PC-3 (cell line): ENCODE results near the gene CTNS. TPM values are rescaled to one million over a fixed set of nuclear protein-coding genes. Genes with fewer than 3 reads are reported as not detected.

Source experiments
- ATAC-seq: fragments of 200-7000 bp; cut with Tn5 transposase; 2 replicates; pipeline ENCODE4 v1.9.1; 2020; ENCODE audit warnings: mild to moderate bottlenecking, moderate library complexity
- BruUV-seq: library from RNA; stranded (reverse); fragments of 400-500 nt; replicated peaks from 2 replicates; lab custom pipeline; 2021; lab: Mats Ljungman, UMichigan
- CTCF ChIA-PET: fragments of 300-600 bp; sonication (Branson Sonifier 250); formaldehyde crosslinking; loops from one replicate; lab custom pipeline; 2022; ENCODE audit warnings: antibody characterized with exemption; lab: Charles Lee
- POLR2A ChIA-PET: fragments of 300-600 bp; sonication (Branson Sonifier 250); formaldehyde crosslinking; loops from one replicate; lab custom pipeline; 2022; ENCODE audit warnings: antibody characterized with exemption; ENCODE audit not compliant: unreplicated experiment; lab: Charles Lee
- DNase-seq: peaks from one replicate; pipeline ENCODE4 v3.0.0-alpha.2; 2015
- H2AFZ ChIP-seq: fragments of 300-600 bp; sonication (generic); 2 replicates; pipeline ENCODE4 v1.6.0; 2016; ENCODE audit warnings: antibody characterized with exemption, low read length
- H3F3A ChIP-seq: fragments of 300-600 bp; sonication (generic); one replicate; pipeline ENCODE4 v1.6.0; 2017; ENCODE audit warnings: antibody characterized with exemption, low read length, control low read depth, mild to moderate bottlenecking; ENCODE audit not compliant: unreplicated experiment
- H3K27ac ChIP-seq: fragments of 300-600 bp; sonication (generic); 2 replicates; pipeline ENCODE4 v1.5.1; 2016; ENCODE audit warnings: mild to moderate bottlenecking, low read length
- H3K27me3 ChIP-seq: fragments of 300-600 bp; sonication (generic); 2 replicates; pipeline ENCODE4 v1.6.1; 2016; ENCODE audit warnings: low read length, mixed read lengths
- H3K36me3 ChIP-seq: fragments of 300-600 bp; sonication (generic); 2 replicates; pipeline ENCODE4 v1.6.1; 2016; ENCODE audit warnings: low read depth, mixed run types, low read length, mixed read lengths
- H3K4me1 ChIP-seq: fragments of 300-600 bp; sonication (generic); 2 replicates; pipeline ENCODE4 v1.5.1; 2016; ENCODE audit warnings: low read length; ENCODE audit not compliant: insufficient read depth
- H3K4me2 ChIP-seq: fragments of 300-600 bp; sonication (generic); 2 replicates; pipeline ENCODE4 v1.6.0; 2016; ENCODE audit warnings: low read length
- H3K4me3 ChIP-seq: fragments of 300-600 bp; sonication (generic); 2 replicates; pipeline ENCODE4 v1.5.1; 2016; ENCODE audit warnings: mild to moderate bottlenecking, low read length, mixed read lengths
- H3K79me2 ChIP-seq: fragments of 300-600 bp; sonication (generic); 2 replicates; pipeline ENCODE4 v1.6.1; 2017; ENCODE audit warnings: low read length, mixed read lengths
- H3K9ac ChIP-seq: fragments of 300-600 bp; sonication (generic); 2 replicates; pipeline ENCODE4 v1.6.0; 2016; ENCODE audit warnings: mild to moderate bottlenecking, low read length
- H3K9me2 ChIP-seq: fragments of 300-600 bp; sonication (generic); replicated peaks from 2 replicates; pipeline ENCODE4 v1.6.1; 2016; ENCODE audit warnings: mixed run types, low read length, mixed read lengths
- H3K9me3 ChIP-seq: fragments of 300-600 bp; sonication (generic); 2 replicates; pipeline ENCODE4 v1.6.1; 2016; ENCODE audit warnings: low read length, mixed read lengths
- H4K20me1 ChIP-seq: fragments of 300-600 bp; sonication (generic); 2 replicates; pipeline ENCODE4 v1.6.1; 2016; ENCODE audit warnings: low read length, mixed read lengths
- EZH2 ChIP-seq: fragments of 300-600 bp; sonication (generic); IDR thresholded peaks from one replicate; pipeline ENCODE4 v1.6.1; 2017; ENCODE audit warnings: antibody characterized with exemption, mild to moderate bottlenecking, low read length; ENCODE audit not compliant: unreplicated experiment
- EZH2phosphoT487 ChIP-seq: fragments of 300-600 bp; sonication (generic); IDR thresholded peaks from 2 replicates; pipeline ENCODE4 v1.6.1; 2018; ENCODE audit warnings: mild to moderate bottlenecking, antibody characterized with exemption, low read length, borderline replicate concordance
- intact Hi-C: fragments of 100-400 bp; cut with micrococcal nuclease; formaldehyde crosslinking; loops from 2 replicates; pipeline ENCODE4 v1.9.0; 2023
- total RNA-seq: library from RNA; depleted of rRNA; stranded (reverse); fragments of >200 nt; gene quantifications from 2 replicates; pipeline ENCODE4 v1.2.3, GENCODE V29; 2014
- TF ChIP-seq, protein P1 (sequence below): fragments of 300-600 bp; sonication (generic); conservative IDR thresholded peaks from 2 replicates; pipeline ENCODE4 v1.5.1; 2017; ENCODE audit warnings: antibody characterized with exemption, low read depth, mild to moderate bottlenecking, low read length

The CTNS gene
- total RNA-seq, 1 experiment from 2014 or later, result 10.2 TPM

DNA sequence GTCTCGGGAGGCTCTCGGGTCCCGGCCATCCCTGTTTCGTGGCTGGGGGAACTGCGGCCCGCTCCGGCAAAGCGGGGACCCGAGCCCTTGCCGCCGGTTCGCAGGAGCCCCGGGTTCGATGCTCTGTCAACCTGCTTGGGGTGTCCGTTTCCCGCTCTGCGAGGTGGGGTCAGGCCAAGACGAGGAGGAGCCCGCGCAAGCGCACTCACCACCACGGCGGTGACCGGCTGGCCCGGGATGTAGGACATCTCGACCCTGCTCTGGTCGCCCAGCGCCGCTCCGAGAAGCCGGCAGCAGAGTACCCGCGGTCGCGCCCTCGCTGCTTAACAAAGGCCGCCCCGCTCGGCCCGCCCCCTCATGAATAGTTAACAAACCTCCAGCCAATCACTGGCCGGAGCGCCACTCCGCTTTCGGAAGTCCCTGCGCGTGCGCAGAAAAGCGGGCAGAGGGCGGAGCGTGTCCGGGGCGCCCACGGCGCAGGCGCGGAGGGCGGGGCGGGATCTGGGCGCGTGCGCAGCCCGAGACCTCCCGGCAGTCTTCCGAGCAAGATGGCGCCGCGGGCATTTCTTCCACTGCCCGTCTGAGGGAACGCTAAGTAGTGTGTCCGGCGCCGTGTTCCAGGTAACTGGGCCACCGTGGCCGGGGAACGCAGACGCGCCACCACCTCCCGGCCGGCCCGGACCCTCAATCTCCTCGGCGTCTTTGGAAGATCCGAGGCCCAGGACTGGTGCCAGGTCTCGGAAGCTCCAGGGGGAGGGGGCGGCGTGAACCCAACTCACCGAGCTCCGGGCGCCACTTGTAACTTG is 31.9 kb downstream of the CTNS start, which contains the start of the genes EMC6 and TAX1BP3:
EMC6 (plus strand) TSS at position 534 of the 806 bp plus-strand sequence. CDS start 335 bp downstream, outside the sequence.
TAX1BP3 (minus strand) TSS at position 300 of the 806 bp plus-strand sequence; CDS start at position 248, 52 bp downstream.
- no TSS peak for BruUV-seq
- CTCF ChIA-PET, result no interaction called here
- POLR2A ChIA-PET, result interaction anchor here (0.7 kb wide), 1 partner anchor 942 kb away, joined by 4 read pairs; no protein-coding TSS in a partner anchor

GRCh38 chr17:3669085-3669347 is 32.5 kb downstream of the CTNS start:
- BruUV-seq, result TSS peak; percentile 78
- H3K36me3 ChIP-seq, result no peaks in the 10 kb centered on the region
- intact Hi-C loops, result loop anchor here (2.0 kb wide), 1 partner anchor 32 kb away; the partner anchor contains the start of genes CTNS and SHPK
- no peak for DNase-seq
- ChIA-PET CTCF (no interaction called here), POLR2A (no interaction called here)
- H2AFZ ChIP-seq, result peak overlapping the region; percentile 86
- peaks cover 13% of the 10 kb centered on the region; the same call in 1 of the 2 replicates for H4K20me1 ChIP-seq
- H3K9me2 ChIP-seq, result no peaks in the 10 kb centered on the region
- no peaks in the 10 kb centered on the region for H3K27me3 ChIP-seq
- TF ChIP-seq EZH2 (no peak), EZH2phosphoT487 (no peak)
- TF ChIP-seq, protein P1, sequence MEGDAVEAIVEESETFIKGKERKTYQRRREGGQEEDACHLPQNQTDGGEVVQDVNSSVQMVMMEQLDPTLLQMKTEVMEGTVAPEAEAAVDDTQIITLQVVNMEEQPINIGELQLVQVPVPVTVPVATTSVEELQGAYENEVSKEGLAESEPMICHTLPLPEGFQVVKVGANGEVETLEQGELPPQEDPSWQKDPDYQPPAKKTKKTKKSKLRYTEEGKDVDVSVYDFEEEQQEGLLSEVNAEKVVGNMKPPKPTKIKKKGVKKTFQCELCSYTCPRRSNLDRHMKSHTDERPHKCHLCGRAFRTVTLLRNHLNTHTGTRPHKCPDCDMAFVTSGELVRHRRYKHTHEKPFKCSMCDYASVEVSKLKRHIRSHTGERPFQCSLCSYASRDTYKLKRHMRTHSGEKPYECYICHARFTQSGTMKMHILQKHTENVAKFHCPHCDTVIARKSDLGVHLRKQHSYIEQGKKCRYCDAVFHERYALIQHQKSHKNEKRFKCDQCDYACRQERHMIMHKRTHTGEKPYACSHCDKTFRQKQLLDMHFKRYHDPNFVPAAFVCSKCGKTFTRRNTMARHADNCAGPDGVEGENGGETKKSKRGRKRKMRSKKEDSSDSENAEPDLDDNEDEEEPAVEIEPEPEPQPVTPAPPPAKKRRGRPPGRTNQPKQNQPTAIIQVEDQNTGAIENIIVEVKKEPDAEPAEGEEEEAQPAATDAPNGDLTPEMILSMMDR, result no peak
- no peaks in the 10 kb centered on the region for H3F3A ChIP-seq
- H3K27ac ChIP-seq, result peak overlapping the region; percentile 48
- H3K4me1 ChIP-seq, result peaks cover 11% of the 10 kb centered on the region; the same call in 1 of the 2 replicates
- H3K4me2 ChIP-seq, result peak overlapping the region; percentile 82
- H3K9me3 ChIP-seq, result no peaks in the 10 kb centered on the region
- no peak; the same call in 1 of the 2 replicates for ATAC-seq
- H3K4me3 ChIP-seq, result peak overlapping the region; percentile 99
- peaks cover 47% of the 10 kb centered on the region for H3K79me2 ChIP-seq
- H3K9ac ChIP-seq, result peak overlapping the region; percentile 95

More for the DNA sequence above, 31.9 kb downstream of the CTNS start, which contains the start of the genes EMC6 and TAX1BP3:
- TF ChIP-seq EZH2, result no peak
- TF ChIP-seq, protein P1, result no peak
- TF ChIP-seq EZH2phosphoT487, result no peak
- Histone ChIP-seq H3K79me2 (peaks cover 47% of the 10 kb centered on the region), H3K9me3 (no peaks in the 10 kb centered on the region), H3K9ac (peak within 1 kb of the TSS; percentile 95), H3K27me3 (no peaks in the 10 kb centered on the region), H3K36me3 (no peaks in the 10 kb centered on the region), H3K4me3 (peak within 1 kb of the TSS; percentile 99), H3K9me2 (no peaks in the 10 kb centered on the region), H3K27ac (peak within 1 kb of the TSS; percentile 83), H4K20me1 (peaks cover 13% of the 10 kb centered on the region; the same call in 1 of the 2 replicates), H3K4me1 (peaks cover 11% of the 10 kb centered on the region; the same call in 1 of the 2 replicates), H3K4me2 (peak within 1 kb of the TSS; percentile 99), H3F3A (no peaks in the 10 kb centered on the region), H2AFZ (peak within 1 kb of the TSS; percentile 86)
- ATAC-seq, result peak; percentile 89
- intact Hi-C loops, result loop anchor here (2.0 kb wide), 1 partner anchor 32 kb away; the partner anchor contains the start of genes CTNS and SHPK
- DNase-seq, result peak; percentile 96
